Tibial nerve (tissue), 4 donors: ENCODE measurements around the gene UBTD1. TPM values are rescaled to one million over a fixed set of nuclear protein-coding genes. Genes with fewer than 3 reads are reported as not detected.

Source experiments
- DNase-seq, 2 donors: peaks; one replicate each; pipeline ENCODE4 v3.0.0-alpha.2; 2019; ENCODE audit warnings: low spot score in 2 of 2
- H3K27ac ChIP-seq, 4 donors: fragments of 200-600 bp; sonication (generic) in 3 of 4; one replicate each; pipeline ENCODE4 v1.5.1; 2017 to 2019; ENCODE audit warnings: mild to moderate bottlenecking in 1 of 4
- H3K27me3 ChIP-seq, 2 donors: fragments of 200-600 bp; sonication (generic) in 1 of 2; one replicate each; pipeline versions ENCODE4 v1.5.1 to v1.6.0; 2017 to 2019
- H3K36me3 ChIP-seq, 3 donors: fragments of 200-600 bp; sonication (generic); one replicate each; pipeline ENCODE4 v1.5.1; 2018 to 2019
- H3K4me1 ChIP-seq, 4 donors: fragments of 200-600 bp; sonication (generic) in 3 of 4; one replicate each; pipeline ENCODE4 v1.5.1; 2017 to 2019
- H3K4me3 ChIP-seq, 4 donors: fragments of 200-600 bp; sonication (generic) in 3 of 4; one replicate each; pipeline ENCODE4 v1.5.1; 2017 to 2019; ENCODE audit warnings: mild to moderate bottlenecking in 1 of 4, moderate library complexity in 1 of 4
- H3K9me3 ChIP-seq, 4 donors: fragments of 200-600 bp; sonication (generic) in 3 of 4; one replicate each; pipeline ENCODE4 v1.5.1; 2017 to 2019
- EP300 ChIP-seq, 2 donors: sonication (generic); formaldehyde crosslinking; IDR thresholded peaks; one replicate each; pipeline ENCODE4 v1.6.1; 2017; ENCODE audit warnings: antibody characterized with exemption in 2 of 2, mild to moderate bottlenecking in 1 of 2
- POLR2A ChIP-seq, 2 donors: fragments of 450-650 bp; IDR thresholded peaks; one replicate each; pipeline ENCODE4 v1.6.1; 2017; ENCODE audit warnings: antibody characterized with exemption in 2 of 2, mild to moderate bottlenecking in 2 of 2, moderate library complexity in 2 of 2
- WGBS, 2 donors: methylation state at CpG; one replicate each; pipeline ENCODE4 v1.1.5; 2018; 5-methylcytosine and 5-hydroxymethylcytosine counted together
- total RNA-seq, 4 donors: library from RNA; depleted of rRNA; stranded (reverse); fragments of >200 nt; gene quantifications; one replicate each; pipeline ENCODE4 v1.1.0, GENCODE V29; 2016
- TF ChIP-seq, protein P1 (sequence below), 5 experiments: fragments of 200-600 bp in 3 of 5; fragments of 450-650 bp in 2 of 5; sonication (generic) in 3 of 5; IDR thresholded peaks; one replicate each; pipeline ENCODE4 v1.5.1; 2016 to 2019; ENCODE audit warnings: antibody characterized with exemption in 5 of 5, mild to moderate bottlenecking in 3 of 5, moderate library complexity in 2 of 5

Gene UBTD1
- total RNA-seq, 4 donors from 2014 or later = 9.4 to 17.1 (median 16.5) TPM

DNA sequence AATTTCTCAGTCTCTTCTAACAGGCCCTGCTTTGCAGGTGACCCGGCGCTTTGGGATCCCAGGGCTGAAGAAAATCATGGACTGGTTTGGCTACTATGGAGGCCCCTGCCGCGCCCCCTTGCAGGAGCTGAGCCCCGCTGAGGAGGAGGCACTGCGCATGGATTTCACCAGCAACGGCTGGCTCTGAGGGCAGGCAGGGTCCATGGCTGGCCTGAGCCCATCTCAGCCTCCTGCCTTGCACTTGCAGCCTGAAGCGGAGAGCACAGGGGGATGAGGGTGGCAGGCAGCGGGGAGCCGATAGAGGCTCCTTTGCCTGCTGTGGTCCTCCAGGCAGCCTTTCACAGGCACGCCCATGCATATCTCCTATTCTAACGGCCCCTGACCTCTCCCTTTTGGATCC, 112.7 kb downstream of the UBTD1 start:
- TF ChIP-seq EP300 (IDR thresholded peaks at IDR 0.05) (no peak), POLR2A (IDR thresholded peaks at IDR 0.05) (no peak)
- TF ChIP-seq, protein P1, sequence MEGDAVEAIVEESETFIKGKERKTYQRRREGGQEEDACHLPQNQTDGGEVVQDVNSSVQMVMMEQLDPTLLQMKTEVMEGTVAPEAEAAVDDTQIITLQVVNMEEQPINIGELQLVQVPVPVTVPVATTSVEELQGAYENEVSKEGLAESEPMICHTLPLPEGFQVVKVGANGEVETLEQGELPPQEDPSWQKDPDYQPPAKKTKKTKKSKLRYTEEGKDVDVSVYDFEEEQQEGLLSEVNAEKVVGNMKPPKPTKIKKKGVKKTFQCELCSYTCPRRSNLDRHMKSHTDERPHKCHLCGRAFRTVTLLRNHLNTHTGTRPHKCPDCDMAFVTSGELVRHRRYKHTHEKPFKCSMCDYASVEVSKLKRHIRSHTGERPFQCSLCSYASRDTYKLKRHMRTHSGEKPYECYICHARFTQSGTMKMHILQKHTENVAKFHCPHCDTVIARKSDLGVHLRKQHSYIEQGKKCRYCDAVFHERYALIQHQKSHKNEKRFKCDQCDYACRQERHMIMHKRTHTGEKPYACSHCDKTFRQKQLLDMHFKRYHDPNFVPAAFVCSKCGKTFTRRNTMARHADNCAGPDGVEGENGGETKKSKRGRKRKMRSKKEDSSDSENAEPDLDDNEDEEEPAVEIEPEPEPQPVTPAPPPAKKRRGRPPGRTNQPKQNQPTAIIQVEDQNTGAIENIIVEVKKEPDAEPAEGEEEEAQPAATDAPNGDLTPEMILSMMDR (IDR thresholded peaks at IDR 0.05) = no peak
- no peaks in the 10 kb centered on the region for H3K9me3 ChIP-seq
- 83 to 85% methylated on average over 12 of the region's 12 CpGs for WGBS, 2 donors
- H3K36me3 ChIP-seq = peaks cover 0 to 27% (median 0%) of the 10 kb centered on the region in 3 donors
- peaks cover 0 to 4% (median 0%) of the 10 kb centered on the region in 4 donors for H3K4me1 ChIP-seq
- no peak for DNase-seq
- H3K27ac ChIP-seq = no peak overlapping the region
- no peak overlapping the region for H3K4me3 ChIP-seq
- H3K27me3 ChIP-seq = no peaks in the 10 kb centered on the region

DNA sequence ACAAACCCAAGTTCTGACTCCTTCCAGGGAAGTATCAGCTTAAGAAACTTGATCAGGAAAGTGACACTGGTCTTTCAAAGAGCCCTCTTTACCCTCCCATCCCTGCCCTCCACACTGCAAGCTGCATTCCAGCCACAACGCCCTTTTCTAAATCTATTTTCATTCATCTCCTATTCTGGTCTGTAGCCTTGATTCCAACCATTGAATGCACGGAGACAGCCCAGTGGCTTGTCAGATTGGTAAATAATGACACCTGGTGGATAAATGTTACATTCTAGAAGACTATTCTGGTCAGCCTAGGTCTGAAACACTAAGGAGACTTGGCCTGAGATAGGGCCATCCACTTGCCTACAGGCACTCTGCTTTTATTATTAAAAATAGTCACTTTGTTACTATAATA, 113.7 kb downstream of the UBTD1 start:
- no peak for TF ChIP-seq EP300 (IDR thresholded peaks at IDR 0.05)
- TF ChIP-seq, protein P1 (IDR thresholded peaks at IDR 0.05) = peak; percentile 5 to 63 (median 19)
- no peaks in the 10 kb centered on the region for H3K9me3 ChIP-seq
- peak in 1 of 2 donors; percentile 17 for DNase-seq
- H3K4me3 ChIP-seq = no peak overlapping the region
- H3K27me3 ChIP-seq = no peaks in the 10 kb centered on the region
- peaks cover 0 to 4% (median 0%) of the 10 kb centered on the region in 4 donors for H3K4me1 ChIP-seq
- peaks cover 0 to 33% (median 0%) of the 10 kb centered on the region in 3 donors for H3K36me3 ChIP-seq
- no peak overlapping the region for H3K27ac ChIP-seq
- 13 to 29% methylated on average over 2 of the region's 2 CpGs for WGBS, 2 donors

DNA sequence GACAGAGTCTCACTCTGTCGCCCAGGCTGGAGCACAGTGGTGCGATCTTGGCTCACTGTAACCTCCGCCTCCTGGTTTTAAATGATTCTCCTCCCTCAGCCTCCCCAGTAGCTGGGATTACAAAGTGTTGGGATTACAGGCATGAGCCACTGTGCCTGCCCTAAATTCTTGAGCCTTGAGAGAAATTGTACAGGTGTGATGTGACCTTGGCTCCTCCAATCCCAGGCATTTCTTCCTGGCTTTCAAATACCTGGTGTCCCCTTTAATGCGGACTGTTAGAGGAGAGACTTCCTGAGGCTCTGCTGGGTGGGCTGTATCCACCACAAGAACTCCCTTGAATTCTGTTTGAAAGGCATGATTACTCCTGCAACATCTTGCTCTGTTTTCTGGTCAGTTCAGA, 119.6 kb downstream of the UBTD1 start:
- no peaks in the 10 kb centered on the region for H3K9me3 ChIP-seq
- TF ChIP-seq, protein P1 (IDR thresholded peaks at IDR 0.05) = no peak
- TF ChIP-seq POLR2A (IDR thresholded peaks at IDR 0.05) (no peak), EP300 (IDR thresholded peaks at IDR 0.05) (no peak)
- H3K27me3 ChIP-seq = no peaks in the 10 kb centered on the region
- 91 to 93% methylated on average over 4 of the region's 4 CpGs for WGBS, 2 donors
- H3K4me1 ChIP-seq = no peaks in the 10 kb centered on the region
- H3K36me3 ChIP-seq = peaks cover 0 to 50% (median 0%) of the 10 kb centered on the region in 3 donors
- no peak for DNase-seq
- H3K27ac ChIP-seq = no peak overlapping the region
- H3K4me3 ChIP-seq = no peak overlapping the region

DNA sequence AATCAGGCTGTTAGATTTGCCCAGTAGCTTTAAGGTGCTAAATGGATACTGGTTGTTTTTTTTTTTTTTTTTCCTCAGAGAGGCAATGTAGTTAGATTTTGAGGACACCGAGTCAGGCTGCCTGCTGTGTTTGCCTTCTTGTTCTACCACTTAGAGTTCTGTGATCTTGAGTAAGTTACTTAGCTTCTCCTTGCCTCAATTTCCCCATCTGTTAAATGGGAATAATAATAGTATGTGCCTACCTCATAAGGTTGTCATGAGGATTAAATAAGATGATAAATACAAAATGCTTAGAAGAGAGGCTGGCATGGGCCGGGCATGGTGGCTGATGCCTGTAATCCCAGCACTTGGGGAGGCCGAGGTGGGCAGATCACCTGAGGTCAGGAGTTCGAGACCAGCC, 120.0 kb downstream of the UBTD1 start:
- Histone ChIP-seq H3K4me3 (no peak overlapping the region), H3K27me3 (no peaks in the 10 kb centered on the region), H3K9me3 (no peaks in the 10 kb centered on the region), H3K27ac (no peak overlapping the region), H3K36me3 (peaks cover 0 to 49% (median 0%) of the 10 kb centered on the region in 3 donors), H3K4me1 (no peaks in the 10 kb centered on the region)
- WGBS, 2 donors = 97% methylated on average over 4 of the region's 4 CpGs
- no peak for DNase-seq
- TF ChIP-seq, protein P1 (IDR thresholded peaks at IDR 0.05) = no peak
- TF ChIP-seq EP300 (IDR thresholded peaks at IDR 0.05) (no peak), POLR2A (IDR thresholded peaks at IDR 0.05) (no peak)

Other genes with a start within 250 kb of the UBTD1 start
- gene ARHGAP19, start 206.3 kb upstream of the UBTD1 start, total RNA-seq = 100 to 1,000 TPM in 1 of 4 donors, 10 to 100 TPM in 3; 37.5 to 109 (median 77.7) TPM
- 10 to 100 TPM in 1 of 4 donors, 1 to 10 TPM in 3; 6.8 to 10.0 (median 8.5) TPM for gene FRAT1, start 179.7 kb upstream of the UBTD1 start, total RNA-seq
- gene FRAT2, start 164.2 kb upstream of the UBTD1 start, total RNA-seq = 10 to 100 TPM; 14.6 to 28.2 (median 23.3) TPM
- gene RRP12, start 97.6 kb upstream of the UBTD1 start, total RNA-seq = 10 to 100 TPM; 14.7 to 50.7 (median 24.4) TPM
- gene PGAM1, start 72.7 kb upstream of the UBTD1 start, total RNA-seq = 100 to 1,000 TPM; 142 to 166 (median 155) TPM
- gene EXOSC1, start 52.9 kb upstream of the UBTD1 start, total RNA-seq = 10 to 100 TPM; 21.6 to 40.8 (median 33.4) TPM
- gene ZDHHC16, start 52.7 kb upstream of the UBTD1 start, total RNA-seq = 10 to 100 TPM; 26.4 to 50.4 (median 36.0) TPM
- gene MMS19, start 502 bp upstream of the UBTD1 start, total RNA-seq = 10 to 100 TPM; 80.4 to 90.2 (median 88.4) TPM
- 1 to 10 TPM in 1 of 4 donors, under 1 TPM in 1, not detected in 2; 0.22 to 1.0 TPM for gene ANKRD2, start 73.9 kb downstream of the UBTD1 start, total RNA-seq
- gene HOGA1, start 85.5 kb downstream of the UBTD1 start, total RNA-seq = 10 to 100 TPM in 3 of 4 donors, 1 to 10 TPM in 1; 3.6 to 31.6 (median 25.3) TPM
- 1 to 10 TPM; 1.1 to 1.7 (median 1.2) TPM for gene C10orf62, start 90.8 kb downstream of the UBTD1 start, total RNA-seq
- 1 to 10 TPM; 3.7 to 8.2 (median 7.1) TPM for gene MORN4, start 134.6 kb downstream of the UBTD1 start, total RNA-seq
- gene PI4K2A, start 141.7 kb downstream of the UBTD1 start, total RNA-seq = 10 to 100 TPM; 17.0 to 29.1 (median 21.0) TPM
- gene AVPI1, start 188.3 kb downstream of the UBTD1 start, total RNA-seq = 100 to 1,000 TPM; 113 to 253 (median 170) TPM
- gene MARVELD1, start 214.8 kb downstream of the UBTD1 start, total RNA-seq = 10 to 100 TPM; 28.0 to 45.3 (median 42.2) TPM
- gene ZFYVE27, start 238.2 kb downstream of the UBTD1 start, total RNA-seq = 10 to 100 TPM; 33.4 to 46.8 (median 42.7) TPM